Panc1 (cell line): ENCODE measurements around the gene DDX1. TPM values are rescaled to one million over a fixed set of nuclear protein-coding genes. Genes with fewer than 3 reads are reported as not detected.
"Not testable (repeated sequence)": the region's sequence is repeated elsewhere in the genome, so short reads cannot be mapped to it uniquely, and the experiment has no call there.

Experiments
- ATAC-seq: fragments of 200-7000 bp; cut with Tn5 transposase; 2 replicates; pipeline ENCODE4 v1.9.1; 2020; ENCODE audit warnings: mild to moderate bottlenecking, moderate library complexity
- Bru-seq: library from RNA; stranded (reverse); fragments of 400-500 nt; gene quantifications from one replicate; lab custom pipeline; 2021; lab: Mats Ljungman, UMichigan
- BruChase-seq, 2 experiments: library from RNA; stranded (reverse); fragments of 400-500 nt; gene quantifications; one replicate each; lab custom pipeline; 2021; lab: Mats Ljungman, UMichigan
- BruUV-seq: library from RNA; stranded (reverse); fragments of 400-500 nt; replicated peaks from 2 replicates; lab custom pipeline; 2021; lab: Mats Ljungman, UMichigan
- CTCF ChIA-PET: fragments of 300-600 bp; sonication (Branson Sonifier 250); formaldehyde crosslinking; loops from one replicate; lab custom pipeline; 2022; ENCODE audit warnings: antibody characterized with exemption; lab: Charles Lee
- POLR2A ChIA-PET: fragments of 300-600 bp; sonication (Branson Sonifier 250); formaldehyde crosslinking; loops from one replicate; lab custom pipeline; 2022; ENCODE audit warnings: antibody characterized with exemption; lab: Charles Lee
- DNase-seq: peaks from one replicate; pipeline ENCODE4 v3.0.0-alpha.2; 2010; ENCODE audit warnings: low read depth, low spot score
- H3K27ac ChIP-seq: 2 replicates; pipeline ENCODE4 v1.5.1; 2011; ENCODE audit warnings: mild to moderate bottlenecking, low read length, inconsistent platforms
- H3K27me3 ChIP-seq: fragments of 200-500 bp; sonication (Bioruptor generic); 2 replicates; pipeline ENCODE4 v1.6.0; 2014; ENCODE audit warnings: low read length, inconsistent platforms; ENCODE audit not compliant: control insufficient read depth, insufficient read depth
- H3K36me3 ChIP-seq: fragments of 200-500 bp; sonication (Bioruptor generic); 2 replicates; pipeline ENCODE4 v1.5.1; 2014; ENCODE audit warnings: inconsistent platforms, mild to moderate bottlenecking, low read length, moderate library complexity; ENCODE audit not compliant: control insufficient read depth, insufficient read depth
- H3K4me1 ChIP-seq: 2 replicates; pipeline ENCODE4 v1.5.1; 2011; ENCODE audit warnings: inconsistent platforms, mild to moderate bottlenecking, low read length, moderate library complexity; ENCODE audit not compliant: control insufficient read depth, insufficient read depth
- H3K4me3 ChIP-seq, 2 experiments: 2 replicates each; pipeline ENCODE4 v1.5.1; 2011 to 2012; ENCODE audit warnings: low read depth in 2 of 2, low read length in 2 of 2, mild to moderate bottlenecking in 2 of 2, inconsistent platforms in 1 of 2, moderate library complexity in 1 of 2
- H3K9me3 ChIP-seq: fragments of 200-500 bp; sonication (Bioruptor generic); 2 replicates; pipeline ENCODE4 v1.5.1; 2014; ENCODE audit warnings: low read depth, mild to moderate bottlenecking, inconsistent platforms, low read length, moderate library complexity; ENCODE audit not compliant: control insufficient read depth, insufficient read depth
- POLR2AphosphoS5 ChIP-seq: IDR thresholded peaks from 2 replicates; pipeline ENCODE4 v1.6.1; 2012; ENCODE audit warnings: mild to moderate bottlenecking, low read depth, low read length, moderate library complexity
- REST ChIP-seq, 2 experiments: IDR thresholded peaks; 2 replicates each; pipeline ENCODE4 v1.6.1; 2011 to 2012; ENCODE audit warnings: low read depth in 2 of 2, control low read depth in 1 of 2, low read length in 1 of 2, mild to moderate bottlenecking in 1 of 2, moderate library complexity in 1 of 2; ENCODE audit not compliant: insufficient read depth in 1 of 2
- SIN3A ChIP-seq: IDR thresholded peaks from 2 replicates; pipeline ENCODE4 v1.6.1; 2012; ENCODE audit warnings: low read depth, mild to moderate bottlenecking, low read length, moderate library complexity, borderline replicate concordance; ENCODE audit not compliant: insufficient read depth
- TCF7L2 ChIP-seq: IDR thresholded peaks from 2 replicates; pipeline ENCODE4 v1.6.1; 2011; ENCODE audit warnings: mild to moderate bottlenecking, low read depth, low read length, inconsistent platforms
- in situ Hi-C: cut with HindIII; loops from 2 replicates; pipeline ENCODE4 v1.10.0; 2016; ENCODE audit warnings: low sequenced_read_pairs, low pct_unique_long_range_greater_than_20kb
- intact Hi-C: fragments of 100-400 bp; cut with micrococcal nuclease; formaldehyde crosslinking; loops from one replicate; pipeline ENCODE4 v1.10.0; 2022; ENCODE audit not compliant: unreplicated experiment
- long read RNA-seq: library from polyadenylated mRNA; unstranded; transcript quantifications from one replicate; pipeline ENCODE4 v2.0.0, GENCODE V29; 2021; ENCODE audit not compliant: unreplicated experiment
- polyA plus RNA-seq: library from polyadenylated mRNA; unstranded; fragments of >200 nt; gene quantifications from one replicate; pipeline ENCODE4 v1.2.1, GENCODE V29; 2012; ENCODE audit warnings: missing spikeins; ENCODE audit not compliant: insufficient read length
- total RNA-seq: library from RNA; stranded (reverse); gene quantifications from one replicate; pipeline ENCODE4 v1.2.1, GENCODE V29; 2021; ENCODE audit not compliant: unreplicated experiment
- TF ChIP-seq, protein P1 (sequence below): fragments of 450-650 bp; IDR thresholded peaks from 2 replicates; pipeline ENCODE4 v1.5.1; 2017; ENCODE audit warnings: mild to moderate bottlenecking

DDX1 gene
- 102 TPM for total RNA-seq
- polyA plus RNA-seq, result 58.2 TPM
- Bru-seq, nascent RNA, result percentile 90 among the genes with signal in this experiment
- BruChase-seq, experiment 1, labeled RNA remaining after a 2-hour chase, result percentile 89 among the genes with signal in this experiment
- percentile 93 among the genes with signal in this experiment for BruChase-seq, experiment 2, labeled RNA remaining after a 6-hour chase
- long read RNA-seq, transcript DDX1-201 (26 exons, 2,739 nt), result major isoform, 220 of 292 reads
- long read RNA-seq, partial matches to known transcripts, result 45 of 292 reads
- long read RNA-seq, other reads (novel, unspliced or antisense), result 27 of 292 reads

DNA sequence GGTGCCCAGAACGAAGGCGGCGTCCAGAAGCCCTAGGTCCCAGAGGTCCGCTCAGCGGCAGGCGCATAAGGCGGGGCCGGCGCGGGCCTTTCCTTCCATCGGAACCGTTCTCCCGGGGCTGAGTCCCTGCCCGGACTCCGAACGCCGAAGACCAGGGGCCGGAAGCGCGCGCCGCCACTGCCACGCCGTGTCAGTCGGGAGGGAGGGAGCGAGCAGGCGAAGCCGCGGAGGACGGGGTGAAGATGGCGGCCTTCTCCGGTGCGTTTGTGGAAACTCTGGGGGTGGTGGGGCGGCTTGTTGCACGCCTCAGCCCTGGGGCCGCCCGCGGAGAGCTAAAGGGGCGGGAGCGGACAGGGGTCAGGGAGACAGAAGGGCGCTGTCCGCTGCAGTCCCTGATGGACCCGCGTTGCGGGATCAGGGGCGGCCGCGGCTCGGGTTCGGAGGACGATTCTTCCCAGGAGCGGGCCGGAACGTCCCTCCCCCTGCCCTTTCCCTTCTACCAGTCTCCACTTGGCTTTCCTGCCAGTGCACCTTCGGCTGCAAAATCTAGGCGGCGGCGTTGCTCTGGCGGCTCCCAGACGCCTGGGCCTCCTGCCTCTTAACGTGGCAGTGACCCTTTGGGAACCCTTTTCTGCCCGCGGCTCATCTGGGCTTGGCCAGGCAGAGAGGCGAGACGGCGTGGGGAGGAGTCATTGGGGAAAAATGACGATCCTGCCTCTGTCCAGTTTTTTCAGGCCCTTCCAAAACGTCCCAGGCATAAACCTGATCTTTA, at the start of gene DDX1:
Gene DDX1 (plus strand): TSS at position 177 of the 772 bp plus-strand sequence. CDS start 66 bp downstream, at position 243.
- DNase-seq (no peak), ATAC-seq (peak; percentile 97)
- Histone ChIP-seq H3K36me3 (peaks cover 15% of the 10 kb centered on the region), H3K4me3 (peak within 1 kb of the TSS; percentile 88 to 95), H3K9me3 (no peaks in the 10 kb centered on the region), H3K27ac (peak within 1 kb of the TSS; percentile 86), H3K27me3 (no peaks in the 10 kb centered on the region), H3K4me1 (peaks cover 8% of the 10 kb centered on the region)
- CTCF ChIA-PET, result no interaction called here
- POLR2A ChIA-PET, result interaction anchor here (0.7 kb wide), 2 partner anchors 10 to 73 kb away, joined by 3 read pairs; no protein-coding TSS in a partner anchor
- BruUV-seq, result no TSS peak
- intact Hi-C loops (no loop called here), in situ Hi-C loops (no loop called here)
- TF ChIP-seq SIN3A, result peak; percentile 81; the same call in 1 of the 2 replicates
- peak; percentile 93 for TF ChIP-seq POLR2AphosphoS5
- 0 out of 2 replicates have a peak, but pooled peaks have one; percentile 31 for TF ChIP-seq TCF7L2
- TF ChIP-seq REST (IDR thresholded peaks at IDR 0.05; ENCODE audit: insufficient read depth in 1 of 2, low read depth in 2 of 2, low read length in 1 of 2), result peak in 1 of 2 experiments; percentile 58; a peak in 3 of 4 replicates
- TF ChIP-seq, protein P1, sequence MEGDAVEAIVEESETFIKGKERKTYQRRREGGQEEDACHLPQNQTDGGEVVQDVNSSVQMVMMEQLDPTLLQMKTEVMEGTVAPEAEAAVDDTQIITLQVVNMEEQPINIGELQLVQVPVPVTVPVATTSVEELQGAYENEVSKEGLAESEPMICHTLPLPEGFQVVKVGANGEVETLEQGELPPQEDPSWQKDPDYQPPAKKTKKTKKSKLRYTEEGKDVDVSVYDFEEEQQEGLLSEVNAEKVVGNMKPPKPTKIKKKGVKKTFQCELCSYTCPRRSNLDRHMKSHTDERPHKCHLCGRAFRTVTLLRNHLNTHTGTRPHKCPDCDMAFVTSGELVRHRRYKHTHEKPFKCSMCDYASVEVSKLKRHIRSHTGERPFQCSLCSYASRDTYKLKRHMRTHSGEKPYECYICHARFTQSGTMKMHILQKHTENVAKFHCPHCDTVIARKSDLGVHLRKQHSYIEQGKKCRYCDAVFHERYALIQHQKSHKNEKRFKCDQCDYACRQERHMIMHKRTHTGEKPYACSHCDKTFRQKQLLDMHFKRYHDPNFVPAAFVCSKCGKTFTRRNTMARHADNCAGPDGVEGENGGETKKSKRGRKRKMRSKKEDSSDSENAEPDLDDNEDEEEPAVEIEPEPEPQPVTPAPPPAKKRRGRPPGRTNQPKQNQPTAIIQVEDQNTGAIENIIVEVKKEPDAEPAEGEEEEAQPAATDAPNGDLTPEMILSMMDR, result no peak

- POLR2A ChIA-PET, in situ Hi-C loops, H3K4me1 ChIP-seq, ATAC-seq, H3K9me3 ChIP-seq, BruUV-seq, H3K4me3 ChIP-seq, intact Hi-C loops, CTCF ChIA-PET, H3K36me3 ChIP-seq, H3K27ac ChIP-seq, H3K27me3 ChIP-seq, DNase-seq: not testable (repeated sequence)
Measured at GRCh38 chr2:15542269-15542668, 49.4 kb upstream of the DDX1 start.
